ENCODE measurements around the gene HIF3A. TPM values are rescaled to one million over a fixed set of nuclear protein-coding genes. Genes with fewer than 3 reads are reported as not detected.
"Not testable (repeated sequence)": the region's sequence is repeated elsewhere in the genome, so short reads cannot be mapped to it uniquely, and the experiment has no call there.

The HIF3A gene
- total RNA-seq, 1 experiment from 2014 or later, result 31.9 TPM

DNA sequence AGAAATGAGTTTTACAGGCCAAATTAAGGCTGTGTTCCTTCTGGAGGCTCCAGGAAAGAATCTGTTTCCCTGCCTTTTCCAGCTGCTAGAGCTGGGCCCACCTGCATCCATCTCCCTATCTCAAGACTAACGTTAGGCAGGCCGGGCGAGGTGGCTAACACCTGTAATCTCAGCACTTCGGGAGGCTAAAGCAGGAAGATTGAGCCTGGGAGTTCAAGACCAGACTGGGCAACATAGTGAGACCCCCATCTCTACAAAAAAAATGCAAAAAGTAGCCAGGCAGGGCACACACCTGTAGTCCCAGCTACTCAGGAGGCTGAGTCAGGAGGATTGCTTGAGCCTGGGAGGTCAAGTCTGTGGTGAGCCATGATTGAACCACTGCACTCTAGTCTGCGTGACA is 14.6 kb downstream of the HIF3A start:
- H3K23me2 ChIP-seq (ENCODE audit: insufficient read length, low read depth, low read length, poor library complexity, severe bottlenecking), result no peaks in the 10 kb centered on the region
- no peak overlapping the region for H3K4ac ChIP-seq (ENCODE audit: low read depth, low read length)
- no peak overlapping the region for H2BK12ac ChIP-seq (ENCODE audit: insufficient read length, low read depth, low read length)
- Mint-ChIP-seq H3K36me3 (ENCODE audit: insufficient read depth in 1 of 3, low read depth in 3 of 3) (peaks cover 39 to 67% (median 64%) of the 10 kb centered on the region in 3 experiments), H3K27ac (no peak overlapping the region), H3K27me3 (ENCODE audit: low read depth) (no peaks in the 10 kb centered on the region), H3K4me3 (no peak overlapping the region), H3K4me1 (no peaks in the 10 kb centered on the region), H3K9me3 (peaks cover 7 to 8% of the 10 kb centered on the region in 2 experiments)
- H3K18ac ChIP-seq (ENCODE audit: insufficient read length, low read depth, low read length), result no peak overlapping the region
- no peak overlapping the region for H3T11ph ChIP-seq (ENCODE audit: low read length)
- no peak overlapping the region for H3K27ac ChIP-seq (ENCODE audit: insufficient read length, low read depth, low read length)
- H3K4me2 ChIP-seq (ENCODE audit: insufficient read depth, insufficient read length, low read length), result no peak overlapping the region
- no peaks in the 10 kb centered on the region for H3K27me3 ChIP-seq (ENCODE audit: insufficient read depth, low read length)
- no CpG with 5 or more reads among the region's 5 CpGs for WGBS (ENCODE audit: extremely low coverage, insufficient read length, low lambda C conversion rate)
- H3K23ac ChIP-seq (ENCODE audit: insufficient read length, low read depth, low read length), result no peak overlapping the region
- no peaks in the 10 kb centered on the region for H3K4me1 ChIP-seq (ENCODE audit: insufficient read depth, low read length)
- no peak overlapping the region for H3K14ac ChIP-seq (ENCODE audit: insufficient read depth, low read length)
- H4K20me1 ChIP-seq (ENCODE audit: control insufficient read depth, insufficient read depth, insufficient read length), result no peaks in the 10 kb centered on the region
- H3K79me1 ChIP-seq (ENCODE audit: insufficient read depth, low read depth, low read length, poor library complexity, severe bottlenecking), result no peaks in the 10 kb centered on the region
- H4K8ac ChIP-seq (replicated peaks; ENCODE audit: insufficient read length, low read depth, low read length), result no peak overlapping the region
- H2AFZ ChIP-seq (ENCODE audit: low read length), result no peak overlapping the region
- peaks cover 5% of the 10 kb centered on the region for H3K9me3 ChIP-seq (ENCODE audit: control insufficient read depth, low read depth, low read length)
- H3K56ac ChIP-seq (ENCODE audit: insufficient read length, low read depth, low read length), result no peak overlapping the region
- no peaks in the 10 kb centered on the region for H3K79me2 ChIP-seq (ENCODE audit: insufficient read depth, low read length)
- no peak for DNase-seq
- H2AK5ac ChIP-seq (ENCODE audit: insufficient read length, low read length), result no peak overlapping the region
- H3K9ac ChIP-seq (ENCODE audit: extremely low read depth, insufficient read length, low read length), result no peak overlapping the region
- no peak overlapping the region for H4K5ac ChIP-seq (ENCODE audit: insufficient read length, low read depth, low read length)
- H2BK20ac ChIP-seq (ENCODE audit: low read depth, low read length, poor library complexity, severe bottlenecking), result no peak overlapping the region
- H4K91ac ChIP-seq (ENCODE audit: insufficient read length, low read depth, low read length), result no peak overlapping the region
- TF ChIP-seq, protein P1, sequence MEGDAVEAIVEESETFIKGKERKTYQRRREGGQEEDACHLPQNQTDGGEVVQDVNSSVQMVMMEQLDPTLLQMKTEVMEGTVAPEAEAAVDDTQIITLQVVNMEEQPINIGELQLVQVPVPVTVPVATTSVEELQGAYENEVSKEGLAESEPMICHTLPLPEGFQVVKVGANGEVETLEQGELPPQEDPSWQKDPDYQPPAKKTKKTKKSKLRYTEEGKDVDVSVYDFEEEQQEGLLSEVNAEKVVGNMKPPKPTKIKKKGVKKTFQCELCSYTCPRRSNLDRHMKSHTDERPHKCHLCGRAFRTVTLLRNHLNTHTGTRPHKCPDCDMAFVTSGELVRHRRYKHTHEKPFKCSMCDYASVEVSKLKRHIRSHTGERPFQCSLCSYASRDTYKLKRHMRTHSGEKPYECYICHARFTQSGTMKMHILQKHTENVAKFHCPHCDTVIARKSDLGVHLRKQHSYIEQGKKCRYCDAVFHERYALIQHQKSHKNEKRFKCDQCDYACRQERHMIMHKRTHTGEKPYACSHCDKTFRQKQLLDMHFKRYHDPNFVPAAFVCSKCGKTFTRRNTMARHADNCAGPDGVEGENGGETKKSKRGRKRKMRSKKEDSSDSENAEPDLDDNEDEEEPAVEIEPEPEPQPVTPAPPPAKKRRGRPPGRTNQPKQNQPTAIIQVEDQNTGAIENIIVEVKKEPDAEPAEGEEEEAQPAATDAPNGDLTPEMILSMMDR (conservative IDR thresholded peaks at IDR 0.05), result no peak
- H2BK5ac ChIP-seq (ENCODE audit: insufficient read length, low read length), result no peak overlapping the region
- no peak overlapping the region for H2BK15ac ChIP-seq (ENCODE audit: low read depth, low read length)
- no peak overlapping the region for H2BK120ac ChIP-seq (ENCODE audit: low read depth, low read length, poor library complexity, severe bottlenecking)

DNA sequence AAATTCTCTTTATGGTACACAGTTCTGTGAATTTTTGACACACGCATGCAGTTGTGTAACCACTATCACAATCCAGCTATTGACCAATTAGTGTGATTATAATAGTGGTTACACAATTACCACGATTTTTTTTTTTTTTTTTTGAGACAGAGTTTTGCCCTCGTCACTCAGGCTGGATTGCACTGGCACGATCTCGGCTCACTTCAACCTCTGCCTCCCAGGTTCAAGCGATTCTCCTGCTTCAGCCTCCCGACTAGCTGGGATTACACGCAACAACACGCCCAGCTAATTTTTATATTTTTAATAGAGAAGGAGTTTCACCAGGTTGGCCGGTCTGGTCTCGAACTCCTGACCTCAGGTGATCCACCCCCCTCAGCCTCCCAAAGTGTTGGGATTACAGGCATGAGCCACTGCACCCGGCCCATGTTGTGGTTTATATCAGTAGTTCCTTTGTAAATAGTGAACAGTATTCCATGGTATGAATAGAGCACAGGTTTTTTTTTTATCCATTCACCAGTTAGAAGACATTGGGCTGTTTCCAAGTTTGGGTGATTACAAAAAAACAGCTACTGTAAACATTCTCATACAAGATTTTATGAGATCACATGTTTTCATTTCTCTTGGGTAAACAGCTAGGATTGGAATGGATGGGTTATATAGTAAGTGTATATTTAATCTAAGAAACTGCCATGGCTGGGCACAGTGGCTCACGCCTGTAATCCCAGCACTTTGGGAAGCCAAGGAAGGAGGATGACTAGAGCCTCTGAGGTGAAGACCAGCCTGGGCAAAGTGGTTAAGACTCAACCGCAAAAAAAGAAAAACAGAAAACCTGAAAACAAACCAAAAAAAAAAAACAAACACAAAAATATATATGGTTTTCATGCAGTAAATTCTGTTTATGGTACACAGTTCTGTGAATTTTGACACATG is 17.0 kb downstream of the HIF3A start:
- not testable (repeated sequence) for H3K4ac ChIP-seq (ENCODE audit: low read depth, low read length); H2BK120ac ChIP-seq (ENCODE audit: low read depth, low read length, poor library complexity, severe bottlenecking); H3K27me3 Mint-ChIP-seq (ENCODE audit: low read depth)

More for the DNA sequence above, 17.0 kb downstream of the HIF3A start:
- H4K91ac ChIP-seq (ENCODE audit: insufficient read length, low read depth, low read length); H2BK15ac ChIP-seq (ENCODE audit: low read depth, low read length); H4K5ac ChIP-seq (ENCODE audit: insufficient read length, low read depth, low read length); H3K27ac Mint-ChIP-seq; H3K27ac ChIP-seq (ENCODE audit: insufficient read length, low read depth, low read length); H3K23me2 ChIP-seq (ENCODE audit: insufficient read length, low read depth, low read length, poor library complexity, severe bottlenecking); H3K4me1 Mint-ChIP-seq; H3K14ac ChIP-seq (ENCODE audit: insufficient read depth, low read length); H3K9me3 ChIP-seq (ENCODE audit: control insufficient read depth, low read depth, low read length); H3K9ac ChIP-seq (ENCODE audit: extremely low read depth, insufficient read length, low read length); H3K18ac ChIP-seq (ENCODE audit: insufficient read length, low read depth, low read length); H2AK5ac ChIP-seq (ENCODE audit: insufficient read length, low read length); H2BK12ac ChIP-seq (ENCODE audit: insufficient read length, low read depth, low read length); H2BK20ac ChIP-seq (ENCODE audit: low read depth, low read length, poor library complexity, severe bottlenecking); H2AFZ ChIP-seq (ENCODE audit: low read length); H3K79me1 ChIP-seq (ENCODE audit: insufficient read depth, low read depth, low read length, poor library complexity, severe bottlenecking); H3K9me3 Mint-ChIP-seq; H4K8ac ChIP-seq (replicated peaks; ENCODE audit: insufficient read length, low read depth, low read length); DNase-seq; H3K4me2 ChIP-seq (ENCODE audit: insufficient read depth, insufficient read length, low read length); H3K27me3 ChIP-seq (ENCODE audit: insufficient read depth, low read length); H4K20me1 ChIP-seq (ENCODE audit: control insufficient read depth, insufficient read depth, insufficient read length); H3K23ac ChIP-seq (ENCODE audit: insufficient read length, low read depth, low read length); H3K56ac ChIP-seq (ENCODE audit: insufficient read length, low read depth, low read length); H3T11ph ChIP-seq (ENCODE audit: low read length); H3K4me1 ChIP-seq (ENCODE audit: insufficient read depth, low read length); H3K79me2 ChIP-seq (ENCODE audit: insufficient read depth, low read length); H2BK5ac ChIP-seq (ENCODE audit: insufficient read length, low read length); H3K4me3 Mint-ChIP-seq: not testable (repeated sequence)
- WGBS (ENCODE audit: extremely low coverage, insufficient read length, low lambda C conversion rate), result no CpG with 5 or more reads among the region's 14 CpGs
- peaks cover 26 to 62% (median 61%) of the 10 kb centered on the region in 3 experiments; a peak in 6 of 7 replicates for H3K36me3 Mint-ChIP-seq (ENCODE audit: insufficient read depth in 1 of 3, low read depth in 3 of 3)

Measured in H9 (cell line).